Thyroid gland (tissue), 4 donors: Measurements from ENCODE around the gene CDH4.

Source experiments
- CTCF ChIP-seq, 6 experiments: fragments of 200-600 bp in 3 of 6; fragments of 450-650 bp in 3 of 6; sonication (generic) in 3 of 6; IDR thresholded peaks; one replicate each; pipeline ENCODE4 v1.5.1; 2016 to 2019; ENCODE audit warnings: antibody characterized with exemption in 6 of 6, mild to moderate bottlenecking in 2 of 6, inconsistent platforms in 1 of 6, moderate library complexity in 1 of 6
- POLR2A ChIP-seq, 2 donors: fragments of 450-650 bp; IDR thresholded peaks; one replicate each; pipeline ENCODE4 v1.6.1; 2017; ENCODE audit warnings: antibody characterized with exemption in 2 of 2, mild to moderate bottlenecking in 2 of 2, moderate library complexity in 1 of 2

- TF ChIP-seq CTCF (IDR thresholded peaks at IDR 0.05) (no peak), POLR2A (IDR thresholded peaks at IDR 0.05) (no peak)
Measured at GRCh38 chr20:61915101-61915500, 663.0 kb downstream of the CDH4 start.
